Ovary (tissue), 3 donors: ENCODE data around the gene SCRG1.

Experiments
- CTCF ChIP-seq, 3 donors: fragments of 450-650 bp in 2 of 3; fragments of 200-600 bp in 1 of 3; IDR thresholded peaks; one replicate each; pipeline versions ENCODE4 v1.5.1 to v1.8.0; 2016 to 2022; ENCODE audit warnings: antibody characterized with exemption in 3 of 3, mild to moderate bottlenecking in 1 of 3
- POLR2A ChIP-seq: fragments of 450-650 bp; IDR thresholded peaks from one replicate; pipeline ENCODE4 v1.6.1; 2017; ENCODE audit warnings: antibody characterized with exemption, mild to moderate bottlenecking, moderate library complexity
- donor health status: DM: no; HTN: no; CAD: no.

GRCh38 chr4:173411106-173411693 lies 12.3 kb upstream of the SCRG1 start:
- no peak for TF ChIP-seq POLR2A
- no peak for TF ChIP-seq CTCF (IDR thresholded peaks at IDR 0.05)
